HepG2 (cell line): Measurements from ENCODE around the gene CDKN2C. TPM values are rescaled to one million over a fixed set of nuclear protein-coding genes. Genes with fewer than 3 reads are reported as not detected.

Experiments used
- ATAC-seq: fragments of 200-7000 bp; cut with Tn5 transposase; 3 replicates; pipeline ENCODE4 v1.9.1; 2020; ENCODE audit warnings: mild to moderate bottlenecking, moderate library complexity
- BruUV-seq: library from RNA; stranded (reverse); fragments of 400-500 nt; replicated peaks from 2 replicates; lab custom pipeline; 2021; lab: Mats Ljungman, UMichigan
- CTCF ChIA-PET: fragments of 300-600 bp; formaldehyde crosslinking; extraction: SDS; loops from one replicate; lab custom pipeline; 2021; ENCODE audit warnings: low total read pairs, inconsistent platforms, low intra/inter-chr PET ratio; lab: Yijun Ruan, JAX
- POLR2A ChIA-PET: fragments of 350-600 bp; sonication (Branson Sonifier 250); formaldehyde crosslinking; loops from one replicate; lab custom pipeline; 2020; ENCODE audit warnings: antibody characterized with exemption, inconsistent platforms; lab: Yijun Ruan, JAX
- DNase-seq: peaks from one replicate; pipeline ENCODE4 v3.0.0-alpha.2; 2015; ENCODE audit warnings: low spot score
- FAIRE-seq: peaks from 3 replicates; lab custom pipeline; 2011; peaks lifted over from hg19 to GRCh38; lab: Jason Lieb, UNC
- H2AFZ ChIP-seq: one replicate; pipeline ENCODE4 v1.6.1; 2011; ENCODE audit warnings: low read length, inconsistent platforms
- H3K27ac ChIP-seq: fragments of 300-600 bp; 3 replicates; pipeline ENCODE4 v1.8.0; 2011; ENCODE audit warnings: mixed run types, mild to moderate bottlenecking, mixed read lengths, low read length, inconsistent platforms; ENCODE audit not compliant: insufficient read depth; ENCODE audit errors: extremely low read length
- H3K27me3 ChIP-seq, 2 experiments: fragments of 200-600 bp in 1 of 2; 2 replicates in 1 of 2; 3 replicates in 1 of 2; pipeline versions ENCODE4 v1.6.0 to v1.8.0; 2011; ENCODE audit warnings: low read length in 2 of 2, mild to moderate bottlenecking in 2 of 2, moderate library complexity in 2 of 2, inconsistent platforms in 1 of 2; ENCODE audit not compliant: insufficient read depth in 2 of 2, control insufficient read depth in 1 of 2
- H3K36me3 ChIP-seq, 2 experiments: fragments of 200-600 bp in 1 of 2; replicated peaks in 1 of 2; 2 replicates in 1 of 2; 3 replicates in 1 of 2; pipeline versions ENCODE4 v1.5.1 to v1.8.0; 2011; ENCODE audit warnings: low read length in 2 of 2, inconsistent platforms in 1 of 2; ENCODE audit not compliant: insufficient read depth in 2 of 2, control insufficient read depth in 1 of 2
- H3K4me1 ChIP-seq: 2 replicates; pipeline ENCODE4 v1.5.1; 2012; ENCODE audit warnings: low read length, inconsistent platforms; ENCODE audit not compliant: insufficient read depth
- H3K4me2 ChIP-seq: 2 replicates; pipeline ENCODE4 v1.6.0; 2011; ENCODE audit warnings: low read depth, low read length, inconsistent platforms
- H3K4me3 ChIP-seq, 3 experiments: fragments of 200-600 bp in 1 of 3; sonication (generic), shearing (Covaris generic) in 1 of 3; replicated peaks in 1 of 3; 2 replicates each; pipeline ENCODE4 v1.5.1; 2011 to 2016; ENCODE audit warnings: low read length in 3 of 3, inconsistent platforms in 2 of 3, low read depth in 2 of 3, mild to moderate bottlenecking in 2 of 3, control low read depth in 1 of 3, mixed read lengths in 1 of 3; ENCODE audit not compliant: insufficient read depth in 1 of 3
- H3K79me2 ChIP-seq: one replicate; pipeline ENCODE4 v1.6.1; 2011; ENCODE audit warnings: low read length, inconsistent platforms; ENCODE audit not compliant: insufficient read depth
- H3K9ac ChIP-seq: 2 replicates; pipeline ENCODE4 v1.6.0; 2011; ENCODE audit warnings: mild to moderate bottlenecking, low read depth, low read length, inconsistent platforms; ENCODE audit not compliant: insufficient read depth
- H3K9me3 ChIP-seq: 2 replicates; pipeline ENCODE4 v1.5.1; 2012; ENCODE audit warnings: mild to moderate bottlenecking, low read length
- H4K20me1 ChIP-seq: 2 replicates; pipeline ENCODE4 v1.6.0; 2011; ENCODE audit warnings: inconsistent platforms, mild to moderate bottlenecking, low read length, moderate library complexity; ENCODE audit not compliant: insufficient read depth
- ARNT2 ChIP-seq: sonication (generic); formaldehyde crosslinking; IDR thresholded peaks from 2 replicates; pipeline ENCODE4 v1.8.0; 2022; ENCODE audit warnings: mild to moderate bottlenecking, low read depth, missing genetic modification reagents, moderate library complexity
- BRD4 ChIP-seq: sonication (generic); formaldehyde crosslinking; IDR thresholded peaks from 2 replicates; pipeline ENCODE4 v1.4.0; 2020; ENCODE audit warnings: missing genetic modification reagents
- CEBPB ChIP-seq: IDR thresholded peaks from 2 replicates; pipeline ENCODE4 v1.6.1; 2011; ENCODE audit warnings: low read depth, low read length, improper control_type of control experiment, borderline replicate concordance
- DNMT3B ChIP-seq: conservative IDR thresholded peaks from 2 replicates; pipeline ENCODE4 v1.6.1; 2016; ENCODE audit warnings: missing biosample characterization, control low read depth
- KDM6A ChIP-seq: IDR thresholded peaks from 2 replicates; pipeline ENCODE4 v1.6.1; 2016; ENCODE audit warnings: low read depth
- NCOR1 ChIP-seq: fragments of 200-600 bp; sonication (generic); IDR thresholded peaks from 2 replicates; pipeline ENCODE4 v1.7.0; 2017; ENCODE audit warnings: antibody characterized with exemption, low read length, borderline replicate concordance
- RELA ChIP-seq: sonication (generic); formaldehyde crosslinking; IDR thresholded peaks from 2 replicates; pipeline ENCODE4 v1.4.0; 2020; ENCODE audit warnings: missing genetic modification reagents
- SMARCC2 ChIP-seq: fragments of 450-650 bp; IDR thresholded peaks from 2 replicates; pipeline ENCODE4 v1.6.1; 2017; ENCODE audit warnings: antibody characterized with exemption, mild to moderate bottlenecking
- TBX2 ChIP-seq: sonication (generic); formaldehyde crosslinking; IDR thresholded peaks from 2 replicates; pipeline ENCODE4 v1.5.0; 2020; ENCODE audit warnings: missing genetic modification reagents, mild to moderate bottlenecking, borderline replicate concordance
- TOPORS ChIP-seq: sonication (generic); formaldehyde crosslinking; IDR thresholded peaks from 2 replicates; pipeline ENCODE4 v1.8.0; 2023; ENCODE audit warnings: mild to moderate bottlenecking, missing genetic modification reagents
- ZC3H13 ChIP-seq: sonication (generic); formaldehyde crosslinking; IDR thresholded peaks from 2 replicates; pipeline ENCODE4 v1.8.1; 2023; ENCODE audit warnings: mild to moderate bottlenecking, missing genetic modification reagents, moderate library complexity
- ZKSCAN1 ChIP-seq: fragments of 150-350 bp; IDR thresholded peaks from 2 replicates; pipeline ENCODE4 v1.6.1; 2014; ENCODE audit warnings: low read length
- WGBS: methylation state at CpG from one replicate; pipeline ENCODE4 v1.1.6; 2017; ENCODE audit warnings: low lambda C conversion rate; 5-methylcytosine and 5-hydroxymethylcytosine counted together
- in situ Hi-C: cut with HindIII; loops from 2 replicates; pipeline ENCODE4 v1.10.0; 2017; ENCODE audit warnings: low pct_unique_long_range_greater_than_20kb; ENCODE audit not compliant: extremely low pct_ligation_motif_present
- intact Hi-C: fragments of 100-400 bp; cut with micrococcal nuclease; formaldehyde crosslinking; loops from one replicate; pipeline ENCODE4 v1.10.0; 2022; ENCODE audit not compliant: unreplicated experiment
- polyA plus RNA-seq, 8 experiments: library from polyadenylated mRNA; depleted of rRNA in 3 of 8; stranded (reverse) in 7 of 8; unstranded in 1 of 8; fragments of >200 nt; fragmentation: Illumina TruSeq in 4 of 8; extraction: Trizol in 4 of 8; gene quantifications; 2 replicates each; pipeline versions ENCODE4 v1.2.1 to v1.2.3, GENCODE V29; 2011 to 2016; ENCODE audit warnings: low read depth in 4 of 8, missing spikeins in 1 of 8, mixed read lengths in 1 of 8; ENCODE audit not compliant: insufficient read depth in 1 of 8
- total RNA-seq, 5 experiments: library from RNA; depleted of rRNA; stranded (reverse); fragments of >200 nt; fragmentation: Illumina TruSeq; extraction: Trizol; gene quantifications; 2 replicates each; pipeline ENCODE4 v1.2.3, GENCODE V29; 2016; ENCODE audit warnings: low read depth in 1 of 5
- TF ChIP-seq, protein P1 (sequence below): sonication (generic); formaldehyde crosslinking; IDR thresholded peaks from 2 replicates; pipeline ENCODE4 v1.4.0; 2020; ENCODE audit warnings: missing genetic modification reagents
- TF ChIP-seq, protein P2 (sequence below): IDR thresholded peaks from 2 replicates; pipeline ENCODE4 v1.6.1; 2016; ENCODE audit warnings: low read depth, missing genetic modification reagents, missing compliant biosample characterization
- TF ChIP-seq, protein P3 (sequence below): sonication (generic); formaldehyde crosslinking; conservative IDR thresholded peaks from 2 replicates; pipeline ENCODE4 v1.8.1; 2023; ENCODE audit warnings: missing genetic modification reagents

The CDKN2C gene
- total and polyA plus RNA-seq, 2 of the 13 experiments (the other 11 are each of a cell fraction or from before 2014, with no cell fraction given) = 7.8 to 13.7 TPM

DNA sequence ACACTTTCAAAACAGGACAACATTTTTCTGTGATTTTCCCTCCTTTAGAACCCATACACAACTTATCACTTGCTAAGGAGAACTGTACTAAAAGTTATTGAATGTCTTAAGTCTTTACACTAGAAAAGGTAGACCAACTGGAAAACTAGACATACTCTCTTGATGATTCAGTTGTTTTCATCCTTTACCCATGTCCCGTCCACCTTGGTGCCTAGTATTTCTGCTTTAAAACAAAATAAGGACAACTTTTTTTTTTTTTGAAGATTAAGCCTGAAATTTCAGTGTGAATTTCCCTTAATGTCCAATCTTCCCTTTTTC, 4.5 kb downstream of the CDKN2C start (continued):
- TF ChIP-seq, protein P1, sequence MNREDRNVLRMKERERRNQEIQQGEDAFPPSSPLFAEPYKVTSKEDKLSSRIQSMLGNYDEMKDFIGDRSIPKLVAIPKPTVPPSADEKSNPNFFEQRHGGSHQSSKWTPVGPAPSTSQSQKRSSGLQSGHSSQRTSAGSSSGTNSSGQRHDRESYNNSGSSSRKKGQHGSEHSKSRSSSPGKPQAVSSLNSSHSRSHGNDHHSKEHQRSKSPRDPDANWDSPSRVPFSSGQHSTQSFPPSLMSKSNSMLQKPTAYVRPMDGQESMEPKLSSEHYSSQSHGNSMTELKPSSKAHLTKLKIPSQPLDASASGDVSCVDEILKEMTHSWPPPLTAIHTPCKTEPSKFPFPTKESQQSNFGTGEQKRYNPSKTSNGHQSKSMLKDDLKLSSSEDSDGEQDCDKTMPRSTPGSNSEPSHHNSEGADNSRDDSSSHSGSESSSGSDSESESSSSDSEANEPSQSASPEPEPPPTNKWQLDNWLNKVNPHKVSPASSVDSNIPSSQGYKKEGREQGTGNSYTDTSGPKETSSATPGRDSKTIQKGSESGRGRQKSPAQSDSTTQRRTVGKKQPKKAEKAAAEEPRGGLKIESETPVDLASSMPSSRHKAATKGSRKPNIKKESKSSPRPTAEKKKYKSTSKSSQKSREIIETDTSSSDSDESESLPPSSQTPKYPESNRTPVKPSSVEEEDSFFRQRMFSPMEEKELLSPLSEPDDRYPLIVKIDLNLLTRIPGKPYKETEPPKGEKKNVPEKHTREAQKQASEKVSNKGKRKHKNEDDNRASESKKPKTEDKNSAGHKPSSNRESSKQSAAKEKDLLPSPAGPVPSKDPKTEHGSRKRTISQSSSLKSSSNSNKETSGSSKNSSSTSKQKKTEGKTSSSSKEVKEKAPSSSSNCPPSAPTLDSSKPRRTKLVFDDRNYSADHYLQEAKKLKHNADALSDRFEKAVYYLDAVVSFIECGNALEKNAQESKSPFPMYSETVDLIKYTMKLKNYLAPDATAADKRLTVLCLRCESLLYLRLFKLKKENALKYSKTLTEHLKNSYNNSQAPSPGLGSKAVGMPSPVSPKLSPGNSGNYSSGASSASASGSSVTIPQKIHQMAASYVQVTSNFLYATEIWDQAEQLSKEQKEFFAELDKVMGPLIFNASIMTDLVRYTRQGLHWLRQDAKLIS (CRISPR knock-in tag) = no peak
- TF ChIP-seq ZKSCAN1 (no peak), TOPORS (CRISPR knock-in tag) (no peak), KDM6A (CRISPR knock-in tag) (no peak), CEBPB (no peak), DNMT3B (no peak), ZC3H13 (CRISPR knock-in tag) (no peak)

DNA sequence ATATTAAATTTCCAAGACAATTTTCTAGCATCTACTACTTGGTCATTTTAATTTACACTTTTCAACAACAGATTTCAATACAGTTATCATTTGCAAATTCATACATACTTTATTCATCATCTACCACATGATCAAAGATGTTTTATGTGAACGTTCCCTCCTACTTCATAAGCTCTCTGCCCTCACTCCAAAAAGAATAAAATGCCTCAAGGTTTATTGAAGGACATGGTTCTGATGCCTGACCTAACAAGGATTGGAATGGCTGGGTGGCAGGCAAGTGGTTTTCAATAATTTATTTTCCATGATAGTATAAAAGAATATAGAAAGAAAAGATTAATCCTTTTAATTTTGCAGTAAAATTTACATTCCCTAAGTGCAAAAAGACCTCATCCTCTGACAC, 5.4 kb downstream of the CDKN2C start:
- DNase-seq (no peak), ATAC-seq (no peak), FAIRE-seq (no peak)
- no peak overlapping the region for H2AFZ ChIP-seq
- intact Hi-C loops (no loop called here), in situ Hi-C loops (loop anchor here (5.0 to 10.0 kb wide), 2 partner anchors 59 to 198 kb away; no protein-coding TSS in a partner anchor)
- peaks cover 37% of the 10 kb centered on the region for H3K79me2 ChIP-seq
- ChIA-PET POLR2A (no interaction called here), CTCF (no interaction called here)
- peaks cover 0 to 4% of the 10 kb centered on the region in 2 experiments; a peak in 2 of 5 replicates for H3K36me3 ChIP-seq
- no peak overlapping the region for H3K4me2 ChIP-seq
- no peaks in the 10 kb centered on the region for H4K20me1 ChIP-seq
- no peaks in the 10 kb centered on the region; a peak in 1 of 5 replicates for H3K27me3 ChIP-seq
- H3K9ac ChIP-seq = no peak overlapping the region
- no peak overlapping the region for H3K4me3 ChIP-seq
- no TSS peak for BruUV-seq
- H3K9me3 ChIP-seq = no peaks in the 10 kb centered on the region
- H3K27ac ChIP-seq = no peak overlapping the region
- H3K4me1 ChIP-seq = peaks cover 37% of the 10 kb centered on the region
- 100% methylated on average over 1 of the region's 1 CpG for WGBS
- TF ChIP-seq RELA (CRISPR knock-in tag) = no peak
- TF ChIP-seq, protein P2, sequence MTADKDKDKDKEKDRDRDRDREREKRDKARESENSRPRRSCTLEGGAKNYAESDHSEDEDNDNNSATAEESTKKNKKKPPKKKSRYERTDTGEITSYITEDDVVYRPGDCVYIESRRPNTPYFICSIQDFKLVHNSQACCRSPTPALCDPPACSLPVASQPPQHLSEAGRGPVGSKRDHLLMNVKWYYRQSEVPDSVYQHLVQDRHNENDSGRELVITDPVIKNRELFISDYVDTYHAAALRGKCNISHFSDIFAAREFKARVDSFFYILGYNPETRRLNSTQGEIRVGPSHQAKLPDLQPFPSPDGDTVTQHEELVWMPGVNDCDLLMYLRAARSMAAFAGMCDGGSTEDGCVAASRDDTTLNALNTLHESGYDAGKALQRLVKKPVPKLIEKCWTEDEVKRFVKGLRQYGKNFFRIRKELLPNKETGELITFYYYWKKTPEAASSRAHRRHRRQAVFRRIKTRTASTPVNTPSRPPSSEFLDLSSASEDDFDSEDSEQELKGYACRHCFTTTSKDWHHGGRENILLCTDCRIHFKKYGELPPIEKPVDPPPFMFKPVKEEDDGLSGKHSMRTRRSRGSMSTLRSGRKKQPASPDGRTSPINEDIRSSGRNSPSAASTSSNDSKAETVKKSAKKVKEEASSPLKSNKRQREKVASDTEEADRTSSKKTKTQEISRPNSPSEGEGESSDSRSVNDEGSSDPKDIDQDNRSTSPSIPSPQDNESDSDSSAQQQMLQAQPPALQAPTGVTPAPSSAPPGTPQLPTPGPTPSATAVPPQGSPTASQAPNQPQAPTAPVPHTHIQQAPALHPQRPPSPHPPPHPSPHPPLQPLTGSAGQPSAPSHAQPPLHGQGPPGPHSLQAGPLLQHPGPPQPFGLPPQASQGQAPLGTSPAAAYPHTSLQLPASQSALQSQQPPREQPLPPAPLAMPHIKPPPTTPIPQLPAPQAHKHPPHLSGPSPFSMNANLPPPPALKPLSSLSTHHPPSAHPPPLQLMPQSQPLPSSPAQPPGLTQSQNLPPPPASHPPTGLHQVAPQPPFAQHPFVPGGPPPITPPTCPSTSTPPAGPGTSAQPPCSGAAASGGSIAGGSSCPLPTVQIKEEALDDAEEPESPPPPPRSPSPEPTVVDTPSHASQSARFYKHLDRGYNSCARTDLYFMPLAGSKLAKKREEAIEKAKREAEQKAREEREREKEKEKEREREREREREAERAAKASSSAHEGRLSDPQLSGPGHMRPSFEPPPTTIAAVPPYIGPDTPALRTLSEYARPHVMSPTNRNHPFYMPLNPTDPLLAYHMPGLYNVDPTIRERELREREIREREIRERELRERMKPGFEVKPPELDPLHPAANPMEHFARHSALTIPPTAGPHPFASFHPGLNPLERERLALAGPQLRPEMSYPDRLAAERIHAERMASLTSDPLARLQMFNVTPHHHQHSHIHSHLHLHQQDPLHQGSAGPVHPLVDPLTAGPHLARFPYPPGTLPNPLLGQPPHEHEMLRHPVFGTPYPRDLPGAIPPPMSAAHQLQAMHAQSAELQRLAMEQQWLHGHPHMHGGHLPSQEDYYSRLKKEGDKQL (CRISPR knock-in tag) = no peak
- TF ChIP-seq NCOR1 = no peak
- TF ChIP-seq ZC3H13 (CRISPR knock-in tag) = no peak
- no peak for TF ChIP-seq ARNT2
- TF ChIP-seq, protein P3, sequence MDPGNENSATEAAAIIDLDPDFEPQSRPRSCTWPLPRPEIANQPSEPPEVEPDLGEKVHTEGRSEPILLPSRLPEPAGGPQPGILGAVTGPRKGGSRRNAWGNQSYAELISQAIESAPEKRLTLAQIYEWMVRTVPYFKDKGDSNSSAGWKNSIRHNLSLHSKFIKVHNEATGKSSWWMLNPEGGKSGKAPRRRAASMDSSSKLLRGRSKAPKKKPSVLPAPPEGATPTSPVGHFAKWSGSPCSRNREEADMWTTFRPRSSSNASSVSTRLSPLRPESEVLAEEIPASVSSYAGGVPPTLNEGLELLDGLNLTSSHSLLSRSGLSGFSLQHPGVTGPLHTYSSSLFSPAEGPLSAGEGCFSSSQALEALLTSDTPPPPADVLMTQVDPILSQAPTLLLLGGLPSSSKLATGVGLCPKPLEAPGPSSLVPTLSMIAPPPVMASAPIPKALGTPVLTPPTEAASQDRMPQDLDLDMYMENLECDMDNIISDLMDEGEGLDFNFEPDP = no peak
- TF ChIP-seq TBX2 (CRISPR knock-in tag) = no peak
- no peak for TF ChIP-seq SMARCC2
- TF ChIP-seq BRD4 (CRISPR knock-in tag) = no peak
